Gastroesophageal sphincter (tissue), 4 donors: Measurements from ENCODE around the gene CCDC40. TPM values are rescaled to one million over a fixed set of nuclear protein-coding genes. Genes with fewer than 3 reads are reported as not detected.

Source experiments
- ATAC-seq: fragments of 150-250 bp; one replicate; pipeline ENCODE4 v1.9.1; 2016; ENCODE audit warnings: mild to moderate bottlenecking, moderate library complexity
- H3K27ac ChIP-seq, 4 donors: fragments of 200-600 bp; sonication (generic) in 3 of 4; 1 replicate in 3 of 4; 2 replicates in 1 of 4; pipeline ENCODE4 v1.5.1; 2016 to 2019
- H3K27me3 ChIP-seq: fragments of 200-600 bp; sonication (generic); one replicate; pipeline ENCODE4 v1.5.1; 2019
- H3K36me3 ChIP-seq, 2 donors: fragments of 200-600 bp; sonication (generic); one replicate each; pipeline ENCODE4 v1.5.1; 2019; ENCODE audit warnings: control low read depth in 1 of 2
- H3K4me1 ChIP-seq, 3 donors: fragments of 200-600 bp; sonication (generic); 1 replicate in 2 of 3; 2 replicates in 1 of 3; pipeline ENCODE4 v1.5.1; 2016 to 2019; ENCODE audit warnings: control low read depth in 2 of 3
- H3K4me3 ChIP-seq, 2 donors: fragments of 200-600 bp; sonication (generic); one replicate each; pipeline ENCODE4 v1.5.1; 2019; ENCODE audit warnings: mild to moderate bottlenecking in 1 of 2, moderate library complexity in 1 of 2
- H3K9me3 ChIP-seq, 3 donors: fragments of 200-600 bp; sonication (generic); one replicate each; pipeline ENCODE4 v1.5.1; 2017 to 2019; ENCODE audit warnings: control low read depth in 2 of 3
- CTCF ChIP-seq, 4 experiments: fragments of 200-600 bp in 2 of 4; fragments of 450-650 bp in 2 of 4; sonication (generic) in 1 of 4; IDR thresholded peaks; one replicate each; pipeline ENCODE4 v1.5.1; 2017 to 2019; ENCODE audit warnings: antibody characterized with exemption in 4 of 4, mild to moderate bottlenecking in 2 of 4, moderate library complexity in 2 of 4
- EP300 ChIP-seq: sonication (generic); formaldehyde crosslinking; IDR thresholded peaks from one replicate; pipeline ENCODE4 v1.6.1; 2017; ENCODE audit warnings: antibody characterized with exemption, mild to moderate bottlenecking
- POLR2A ChIP-seq, 2 donors: fragments of 450-650 bp; IDR thresholded peaks; one replicate each; pipeline ENCODE4 v1.6.1; 2017; ENCODE audit warnings: antibody characterized with exemption in 2 of 2, mild to moderate bottlenecking in 2 of 2, moderate library complexity in 1 of 2
- POLR2AphosphoS5 ChIP-seq: sonication (generic); formaldehyde crosslinking; IDR thresholded peaks from one replicate; pipeline ENCODE4 v1.6.1; 2017; ENCODE audit warnings: antibody characterized with exemption
- WGBS, 2 donors: methylation state at CpG; one replicate each; pipeline ENCODE4 v1.1.5; 2018; ENCODE audit warnings: low coverage in 1 of 2; 5-methylcytosine and 5-hydroxymethylcytosine counted together
- total RNA-seq, 4 donors: library from RNA; depleted of rRNA; stranded (reverse); fragments of >200 nt; gene quantifications; one replicate each; pipeline ENCODE4 v1.1.0, GENCODE V29; 2016

CCDC40 gene
- total RNA-seq, 4 donors from 2014 or later, result 4.3 to 17.3 (median 5.5) TPM

GRCh38 chr17:80002070-80002641 is 34.3 kb upstream of the CCDC40 start:
- TF ChIP-seq EP300 (no peak), CTCF (IDR thresholded peaks at IDR 0.05) (no peak), POLR2AphosphoS5 (no peak), POLR2A (IDR thresholded peaks at IDR 0.05) (no peak)
- no peak for ATAC-seq
- peaks cover 0 to 18% (median 0%) of the 10 kb centered on the region in 3 donors for H3K4me1 ChIP-seq
- peaks cover 0 to 27% of the 10 kb centered on the region in 2 donors for H3K36me3 ChIP-seq
- no peak overlapping the region for H3K27ac ChIP-seq
- no peak overlapping the region for H3K4me3 ChIP-seq
- H3K9me3 ChIP-seq, result no peaks in the 10 kb centered on the region
- no peaks in the 10 kb centered on the region for H3K27me3 ChIP-seq
- WGBS, 2 donors, result 83 to 97% methylated on average over 6 of the region's 26 CpGs

- no peaks in the 10 kb centered on the region for H3K9me3 ChIP-seq
- no peak for ATAC-seq
- H3K27me3 ChIP-seq, result no peaks in the 10 kb centered on the region
- peaks cover 0 to 29% of the 10 kb centered on the region in 2 donors for H3K36me3 ChIP-seq
- H3K27ac ChIP-seq, result no peak overlapping the region
- no peak overlapping the region for H3K4me3 ChIP-seq
- WGBS, 2 donors, result 98% methylated on average over 7 to 10 of the region's 30 CpGs
- TF ChIP-seq EP300 (no peak), CTCF (IDR thresholded peaks at IDR 0.05) (no peak), POLR2A (IDR thresholded peaks at IDR 0.05) (no peak), POLR2AphosphoS5 (no peak)
- peaks cover 0 to 18% (median 0%) of the 10 kb centered on the region in 3 donors for H3K4me1 ChIP-seq
Measured at GRCh38 chr17:80002690-80003490, 33.6 kb upstream of the CCDC40 start.

GRCh38 chr17:80003969-80004368 is 32.5 kb upstream of the CCDC40 start:
- Histone ChIP-seq H3K9me3 (no peaks in the 10 kb centered on the region), H3K27ac (no peak overlapping the region), H3K4me3 (no peak overlapping the region), H3K36me3 (peaks cover 0 to 30% of the 10 kb centered on the region in 2 donors), H3K27me3 (no peaks in the 10 kb centered on the region), H3K4me1 (peaks cover 0 to 28% (median 3%) of the 10 kb centered on the region in 3 donors)
- WGBS, 2 donors, result 91 to 95% methylated on average over 14 to 15 of the region's 15 CpGs
- TF ChIP-seq CTCF (IDR thresholded peaks at IDR 0.05) (no peak), EP300 (no peak), POLR2A (IDR thresholded peaks at IDR 0.05) (no peak), POLR2AphosphoS5 (no peak)
- ATAC-seq, result no peak

- Histone ChIP-seq H3K36me3 (peaks cover 0 to 47% of the 10 kb centered on the region in 2 donors), H3K4me3 (no peak overlapping the region)
- WGBS, 2 donors, result 6 to 50% methylated on average over 3 to 8 of the region's 37 CpGs
Measured at GRCh38 chr17:80005360-80006338, 30.8 kb upstream of the CCDC40 start.

More at GRCh38 chr17:80005360-80006338, 30.8 kb upstream of the CCDC40 start:
- Histone ChIP-seq H3K27me3 (no peaks in the 10 kb centered on the region), H3K9me3 (no peaks in the 10 kb centered on the region), H3K27ac (no peak overlapping the region), H3K4me1 (peaks cover 0 to 32% (median 3%) of the 10 kb centered on the region in 3 donors)
- no peak for TF ChIP-seq POLR2A (IDR thresholded peaks at IDR 0.05)
- TF ChIP-seq EP300, result no peak
- TF ChIP-seq CTCF (IDR thresholded peaks at IDR 0.05), result peak; percentile 88 to 99 (median 94)
- ATAC-seq, result peak; percentile 38
